ENCODE data around the gene ADAMTS20. TPM values are rescaled to one million over a fixed set of nuclear protein-coding genes. Genes with fewer than 3 reads are reported as not detected.

ADAMTS20 gene
- total RNA-seq, 2 donors from 2014 or later = not detected

Other genes starting within 250 kb of the ADAMTS20 start
- 10 to 100 TPM; 13.3 to 15.2 TPM for gene PUS7L, start 206.6 kb upstream of the ADAMTS20 start, total RNA-seq
- 10 to 100 TPM; 17.3 to 19.4 TPM for gene IRAK4, start 206.7 kb upstream of the ADAMTS20 start, total RNA-seq

Data from left colon (tissue), 2 donors.